WTC11 (cell line): ENCODE results near the gene PAN3. TPM values are rescaled to one million over a fixed set of nuclear protein-coding genes. Genes with fewer than 3 reads are reported as not detected.

Source experiments
- ATAC-seq: fragments of 200-7000 bp; cut with Tn5 transposase; 2 replicates; pipeline ENCODE4 v1.10.0; 2021; ENCODE audit warnings: mild to moderate bottlenecking, moderate library complexity
- CTCF ChIA-PET: fragments of 300-600 bp; sonication (Branson Sonifier 250); formaldehyde crosslinking; loops from one replicate; lab custom pipeline; 2021; ENCODE audit warnings: antibody characterized with exemption; lab: Charles Lee
- POLR2A ChIA-PET: fragments of 350-600 bp; sonication (Branson Sonifier 250); formaldehyde crosslinking; loops from one replicate; lab custom pipeline; 2021; ENCODE audit warnings: antibody characterized with exemption; lab: Charles Lee
- DNase-seq: peaks from one replicate; pipeline ENCODE4 v3.0.0; 2021; ENCODE audit warnings: low spot score
- H3K27ac Mint-ChIP-seq: 2 replicates; pipeline ENCODE4 v1.8.0; 2021; ENCODE audit warnings: mixed read lengths
- H3K27me3 Mint-ChIP-seq: 2 replicates; pipeline ENCODE4 v1.8.0; 2021; ENCODE audit warnings: low read depth, mild to moderate bottlenecking, moderate library complexity, mixed read lengths
- H3K36me3 Mint-ChIP-seq: 2 replicates; pipeline ENCODE4 v1.8.0; 2021; ENCODE audit warnings: mixed read lengths
- H3K4me1 Mint-ChIP-seq: 2 replicates; pipeline ENCODE4 v1.8.0; 2022; ENCODE audit warnings: mixed read lengths
- H3K4me3 Mint-ChIP-seq: 2 replicates; pipeline ENCODE4 v1.8.0; 2021; ENCODE audit warnings: mild to moderate bottlenecking, moderate library complexity, mixed read lengths
- H3K9me3 Mint-ChIP-seq: 2 replicates; pipeline ENCODE4 v1.8.0; 2021; ENCODE audit warnings: mixed read lengths
- ATF3 ChIP-seq: sonication (generic); formaldehyde crosslinking; conservative IDR thresholded peaks from 2 replicates; pipeline ENCODE4 v1.8.1; 2022; ENCODE audit warnings: mild to moderate bottlenecking, missing genetic modification reagents
- CTCF ChIP-seq: fragments of 200-600 bp; IDR thresholded peaks from 2 replicates; pipeline ENCODE4 v1.8.0; 2022; ENCODE audit warnings: antibody characterized with exemption
- E2F1 ChIP-seq: sonication (generic); formaldehyde crosslinking; IDR thresholded peaks from 2 replicates; pipeline ENCODE4 v1.8.0; 2022; ENCODE audit warnings: mild to moderate bottlenecking, missing genetic modification reagents
- E2F5 ChIP-seq: sonication (generic); formaldehyde crosslinking; IDR thresholded peaks from 2 replicates; pipeline ENCODE4 v1.8.1; 2022; ENCODE audit warnings: mild to moderate bottlenecking, moderate library complexity, missing genetic modification reagents
- ESRRA ChIP-seq: sonication (generic); formaldehyde crosslinking; IDR thresholded peaks from 2 replicates; pipeline ENCODE4 v1.8.1; 2022; ENCODE audit warnings: mild to moderate bottlenecking, missing genetic modification reagents, borderline replicate concordance
- ETV6 ChIP-seq: sonication (generic); formaldehyde crosslinking; IDR thresholded peaks from 2 replicates; pipeline ENCODE4 v1.8.1; 2022; ENCODE audit warnings: mild to moderate bottlenecking, missing genetic modification reagents
- FOXJ3 ChIP-seq: sonication (generic); formaldehyde crosslinking; IDR thresholded peaks from 2 replicates; pipeline ENCODE4 v1.9.0; 2021; ENCODE audit warnings: missing genetic modification reagents, mild to moderate bottlenecking, borderline replicate concordance
- IRF1 ChIP-seq: sonication (generic); formaldehyde crosslinking; IDR thresholded peaks from 2 replicates; pipeline ENCODE4 v1.8.0; 2023; ENCODE audit warnings: missing genetic modification reagents
- IRF2 ChIP-seq: sonication (generic); formaldehyde crosslinking; IDR thresholded peaks from 2 replicates; pipeline ENCODE4 v1.8.0; 2022; ENCODE audit warnings: low read depth, missing genetic modification reagents, borderline replicate concordance
- JUN ChIP-seq: sonication (generic); formaldehyde crosslinking; IDR thresholded peaks from 2 replicates; pipeline ENCODE4 v1.8.0; 2023; ENCODE audit warnings: mild to moderate bottlenecking, missing genetic modification reagents
- MLX ChIP-seq: sonication (generic); formaldehyde crosslinking; IDR thresholded peaks from 2 replicates; pipeline ENCODE4 v1.8.1; 2023; ENCODE audit warnings: mild to moderate bottlenecking, missing genetic modification reagents, moderate library complexity
- MYBL2 ChIP-seq: sonication (generic); formaldehyde crosslinking; IDR thresholded peaks from 2 replicates; pipeline ENCODE4 v1.8.1; 2023; ENCODE audit warnings: mild to moderate bottlenecking, moderate library complexity, missing genetic modification reagents
- NFYB ChIP-seq: sonication (generic); formaldehyde crosslinking; conservative IDR thresholded peaks from 2 replicates; pipeline ENCODE4 v1.8.0; 2022; ENCODE audit warnings: low read depth, missing genetic modification reagents
- NR2C2 ChIP-seq: sonication (generic); formaldehyde crosslinking; IDR thresholded peaks from 2 replicates; pipeline ENCODE4 v1.8.0; 2022; ENCODE audit warnings: mild to moderate bottlenecking, missing genetic modification reagents
- PREB ChIP-seq: sonication (generic); formaldehyde crosslinking; IDR thresholded peaks from 2 replicates; pipeline ENCODE4 v1.8.1; 2022; ENCODE audit warnings: mild to moderate bottlenecking, missing genetic modification reagents, moderate library complexity, borderline replicate concordance
- SMAD4 ChIP-seq: sonication (generic); formaldehyde crosslinking; IDR thresholded peaks from 2 replicates; pipeline ENCODE4 v1.8.0; 2022; ENCODE audit warnings: mild to moderate bottlenecking, missing genetic modification reagents
- SOX15 ChIP-seq: fragments of 250-450 bp; sonication (Bioruptor Pico); IDR thresholded peaks from 2 replicates; pipeline ENCODE4 v1.9.0; 2021; ENCODE audit warnings: mild to moderate bottlenecking
- TCF7 ChIP-seq: sonication (generic); formaldehyde crosslinking; IDR thresholded peaks from 2 replicates; pipeline ENCODE4 v1.8.0; 2022; ENCODE audit warnings: mild to moderate bottlenecking, low read depth, missing genetic modification reagents, moderate library complexity
- TEAD4 ChIP-seq: sonication (generic); formaldehyde crosslinking; IDR thresholded peaks from 2 replicates; pipeline ENCODE4 v1.8.0; 2022; ENCODE audit warnings: mild to moderate bottlenecking, missing genetic modification reagents
- ZNF232 ChIP-seq: sonication (generic); formaldehyde crosslinking; IDR thresholded peaks from 2 replicates; pipeline ENCODE4 v1.8.0; 2022; ENCODE audit warnings: mild to moderate bottlenecking, missing genetic modification reagents
- ZNF416 ChIP-seq: fragments of 250-450 bp; sonication (Bioruptor Pico); IDR thresholded peaks from 2 replicates; pipeline ENCODE4 v1.9.0; 2021; ENCODE audit warnings: mild to moderate bottlenecking, inconsistent platforms
- ZNF425 ChIP-seq: fragments of 250-450 bp; sonication (Bioruptor Pico); conservative IDR thresholded peaks from 2 replicates; pipeline ENCODE4 v1.9.0; 2021; ENCODE audit warnings: mild to moderate bottlenecking
- ZNF512 ChIP-seq: sonication (generic); formaldehyde crosslinking; IDR thresholded peaks from 2 replicates; pipeline ENCODE4 v1.8.1; 2022; ENCODE audit warnings: missing genetic modification reagents, borderline replicate concordance
- total RNA-seq: library from RNA; stranded (reverse); gene quantifications from 3 replicates; pipeline ENCODE4 v1.2.3, GENCODE V29; 2021

The PAN3 gene
- total RNA-seq, 1 experiment from 2014 or later = 37.8 TPM

GRCh38 chr13:28306325-28306724 is 168.0 kb downstream of the PAN3 start:
- Mint-ChIP-seq H3K9me3 (no peaks in the 10 kb centered on the region), H3K27me3 (no peaks in the 10 kb centered on the region), H3K4me1 (peaks cover 31% of the 10 kb centered on the region), H3K36me3 (peaks cover 33% of the 10 kb centered on the region)
- no peak for ATAC-seq
- POLR2A ChIA-PET = no interaction called here
- CTCF ChIA-PET = no interaction called here
- TF ChIP-seq TEAD4 (CRISPR knock-in tag) (no peak), ZNF232 (CRISPR knock-in tag) (no peak), NFYB (CRISPR knock-in tag) (no peak), ZNF425 (no peak), IRF2 (CRISPR knock-in tag) (no peak), NR2C2 (CRISPR knock-in tag) (no peak), TCF7 (CRISPR knock-in tag) (no peak), ESRRA (no peak), E2F1 (no peak), CTCF (no peak), ZNF512 (CRISPR knock-in tag) (no peak), SMAD4 (CRISPR knock-in tag) (no peak)
- TF ChIP-seq, all 79 proteins: peak for 0
- Mint-ChIP-seq H3K4me3 (no peak overlapping the region), H3K27ac (no peak overlapping the region)
- DNase-seq = no peak

GRCh38 chr13:28313579-28313978 is 175.2 kb downstream of the PAN3 start:
- Mint-ChIP-seq H3K27me3 (no peaks in the 10 kb centered on the region), H3K4me1 (peaks cover 5% of the 10 kb centered on the region), H3K36me3 (peaks cover 30% of the 10 kb centered on the region), H3K9me3 (no peaks in the 10 kb centered on the region), H3K4me3 (no peak overlapping the region), H3K27ac (0 out of 2 replicates have a peak overlapping the region, but pooled peaks have one; percentile 50)
- CTCF ChIA-PET = interaction anchor here (1.1 to 3.4 kb wide), 5 partner anchors 10 to 483 kb away, joined by 3 to 13 read pairs (median 4); no protein-coding TSS in a partner anchor
- ATAC-seq (peak; percentile 60), DNase-seq (peak; percentile 36)
- POLR2A ChIA-PET = no interaction called here
- no peak for TF ChIP-seq ZNF416 (CRISPR knock-in tag)
- TF ChIP-seq JUN (CRISPR knock-in tag) = no peak
- no peak for TF ChIP-seq SOX15 (CRISPR knock-in tag)
- TF ChIP-seq E2F1 = no peak
- TF ChIP-seq FOXJ3 (CRISPR knock-in tag) = no peak
- no peak for TF ChIP-seq ETV6 (CRISPR knock-in tag)
- TF ChIP-seq ATF3 (CRISPR knock-in tag) = no peak
- TF ChIP-seq MLX (CRISPR knock-in tag) = no peak
- TF ChIP-seq MYBL2 = no peak
- TF ChIP-seq IRF1 (CRISPR knock-in tag) = no peak
- no peak for TF ChIP-seq E2F5 (CRISPR knock-in tag)
- TF ChIP-seq PREB (CRISPR knock-in tag) = no peak
